Kidney epithelial cell (primary cell): Measurements from ENCODE around the gene PLEKHG5. TPM values are rescaled to one million over a fixed set of nuclear protein-coding genes. Genes with fewer than 3 reads are reported as not detected.

Experiments used
- DNase-seq: peaks from one replicate; pipeline ENCODE4 v3.0.0-alpha.2; 2010; ENCODE audit warnings: low read depth
- H3K27me3 ChIP-seq: 2 replicates; pipeline ENCODE4 v1.6.0; 2011; ENCODE audit warnings: low read length; ENCODE audit not compliant: control insufficient read depth, insufficient read depth
- H3K36me3 ChIP-seq: 2 replicates; pipeline ENCODE4 v1.5.1; 2011; ENCODE audit warnings: low read length; ENCODE audit not compliant: control insufficient read depth, insufficient read depth
- H3K4me3 ChIP-seq: 2 replicates; pipeline ENCODE4 v1.5.1; 2011; ENCODE audit warnings: low read depth, mild to moderate bottlenecking, control low read depth, low read length
- total RNA-seq: library from RNA; depleted of rRNA; stranded (reverse); fragments of >200 nt; gene quantifications from 2 replicates; pipeline ENCODE4 v1.2.3, GENCODE V29; 2015
- TF ChIP-seq, protein P1 (sequence below): IDR thresholded peaks from 2 replicates; pipeline ENCODE4 v1.5.1; 2011; ENCODE audit warnings: mild to moderate bottlenecking, moderate library complexity, low read length, control low read depth, inconsistent platforms; ENCODE audit not compliant: insufficient read depth, poor library complexity, severe bottlenecking

The PLEKHG5 gene
- total RNA-seq, 1 donor from 2014 or later: 26.4 TPM

DNA sequence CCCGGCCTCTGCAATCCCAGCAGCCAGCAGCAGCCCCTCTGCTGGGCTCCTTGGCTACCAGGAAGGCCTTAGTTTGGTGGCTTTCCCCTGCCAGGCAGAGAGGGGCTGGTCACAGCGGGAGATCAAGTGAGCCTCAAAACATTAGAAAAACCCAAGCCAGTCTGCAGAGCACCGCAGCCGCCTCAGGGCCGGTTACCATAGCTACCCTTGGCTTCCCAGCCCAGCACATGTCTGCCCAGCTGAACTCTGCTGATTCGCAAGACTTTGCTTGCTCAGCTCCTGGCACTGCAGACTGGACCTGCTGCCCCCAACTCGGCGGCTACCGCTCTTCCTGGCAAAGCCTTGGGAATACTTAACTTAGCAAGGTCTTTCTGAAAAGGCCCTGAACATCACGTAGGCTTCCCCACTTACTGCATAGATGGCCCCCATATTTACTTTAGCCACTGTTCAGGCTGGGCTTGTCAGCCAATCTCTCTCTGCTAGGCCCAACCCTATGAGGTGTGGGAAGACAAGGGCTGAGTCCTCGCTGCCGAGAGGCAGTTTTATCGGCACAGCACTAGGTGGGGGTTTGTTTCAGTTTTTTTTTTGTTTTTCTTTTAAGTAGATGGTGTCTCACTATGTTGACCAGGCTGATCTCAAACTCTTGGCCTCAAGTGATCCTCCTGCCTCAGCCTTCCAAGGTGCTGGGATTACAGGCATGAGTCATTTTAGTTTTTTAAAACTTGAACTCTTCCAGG is 28.6 kb upstream of the PLEKHG5 start:
- DNase-seq: peak; percentile 63
- Histone ChIP-seq H3K27me3 (no peaks in the 10 kb centered on the region), H3K4me3 (no peak overlapping the region), H3K36me3 (no peaks in the 10 kb centered on the region)
- TF ChIP-seq, protein P1, sequence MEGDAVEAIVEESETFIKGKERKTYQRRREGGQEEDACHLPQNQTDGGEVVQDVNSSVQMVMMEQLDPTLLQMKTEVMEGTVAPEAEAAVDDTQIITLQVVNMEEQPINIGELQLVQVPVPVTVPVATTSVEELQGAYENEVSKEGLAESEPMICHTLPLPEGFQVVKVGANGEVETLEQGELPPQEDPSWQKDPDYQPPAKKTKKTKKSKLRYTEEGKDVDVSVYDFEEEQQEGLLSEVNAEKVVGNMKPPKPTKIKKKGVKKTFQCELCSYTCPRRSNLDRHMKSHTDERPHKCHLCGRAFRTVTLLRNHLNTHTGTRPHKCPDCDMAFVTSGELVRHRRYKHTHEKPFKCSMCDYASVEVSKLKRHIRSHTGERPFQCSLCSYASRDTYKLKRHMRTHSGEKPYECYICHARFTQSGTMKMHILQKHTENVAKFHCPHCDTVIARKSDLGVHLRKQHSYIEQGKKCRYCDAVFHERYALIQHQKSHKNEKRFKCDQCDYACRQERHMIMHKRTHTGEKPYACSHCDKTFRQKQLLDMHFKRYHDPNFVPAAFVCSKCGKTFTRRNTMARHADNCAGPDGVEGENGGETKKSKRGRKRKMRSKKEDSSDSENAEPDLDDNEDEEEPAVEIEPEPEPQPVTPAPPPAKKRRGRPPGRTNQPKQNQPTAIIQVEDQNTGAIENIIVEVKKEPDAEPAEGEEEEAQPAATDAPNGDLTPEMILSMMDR: no peak

DNA sequence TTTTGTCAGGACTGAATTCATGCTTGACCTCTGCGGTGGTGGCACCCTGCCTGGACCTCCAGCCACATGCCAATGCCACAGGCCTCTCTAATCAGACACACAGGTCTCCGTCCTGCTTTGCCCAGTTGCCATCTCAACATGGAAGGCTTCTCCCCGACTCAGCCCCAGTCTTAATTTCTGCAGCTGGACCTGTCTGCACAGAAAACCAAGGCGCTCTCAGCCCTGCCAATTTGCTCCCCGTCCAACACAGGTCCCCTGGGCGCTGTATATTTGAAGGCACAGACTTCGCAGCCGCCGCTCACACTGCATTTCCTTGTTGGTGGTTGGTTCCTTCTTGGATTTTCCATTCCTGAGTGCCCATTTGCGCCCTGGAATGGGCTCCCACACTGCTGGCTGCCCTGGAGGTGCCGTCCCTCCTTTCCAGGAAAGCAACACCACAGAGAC is 28.0 kb upstream of the PLEKHG5 start:
- TF ChIP-seq, protein P1: no peak
- DNase-seq: no peak

DNA sequence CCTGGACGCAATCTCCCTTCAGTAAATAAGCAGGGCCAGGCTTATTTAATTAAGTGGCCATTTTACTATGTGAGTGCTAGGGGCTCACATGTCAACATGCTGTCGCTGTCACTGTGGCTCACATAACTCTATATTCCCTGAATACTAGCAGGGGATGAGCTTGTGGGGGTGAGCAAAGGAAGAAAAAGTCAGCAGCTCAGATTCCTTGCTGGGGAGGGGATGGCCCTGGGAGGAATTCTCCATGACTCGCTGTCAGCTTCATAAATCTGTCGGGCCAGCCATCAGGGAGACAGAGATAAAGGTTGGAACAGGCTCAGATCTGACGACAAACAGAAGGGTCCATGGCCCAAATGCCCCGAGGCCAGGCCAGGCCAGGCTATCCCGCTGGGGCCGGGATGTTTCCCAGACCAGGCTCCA is 26.0 kb upstream of the PLEKHG5 start:
- Histone ChIP-seq H3K27me3 (no peaks in the 10 kb centered on the region), H3K4me3 (no peak overlapping the region), H3K36me3 (no peaks in the 10 kb centered on the region)
- DNase-seq: no peak
- TF ChIP-seq, protein P1: no peak

More for the DNA sequence above, 28.0 kb upstream of the PLEKHG5 start:
- Histone ChIP-seq H3K27me3 (no peaks in the 10 kb centered on the region), H3K4me3 (no peak overlapping the region), H3K36me3 (no peaks in the 10 kb centered on the region)

DNA sequence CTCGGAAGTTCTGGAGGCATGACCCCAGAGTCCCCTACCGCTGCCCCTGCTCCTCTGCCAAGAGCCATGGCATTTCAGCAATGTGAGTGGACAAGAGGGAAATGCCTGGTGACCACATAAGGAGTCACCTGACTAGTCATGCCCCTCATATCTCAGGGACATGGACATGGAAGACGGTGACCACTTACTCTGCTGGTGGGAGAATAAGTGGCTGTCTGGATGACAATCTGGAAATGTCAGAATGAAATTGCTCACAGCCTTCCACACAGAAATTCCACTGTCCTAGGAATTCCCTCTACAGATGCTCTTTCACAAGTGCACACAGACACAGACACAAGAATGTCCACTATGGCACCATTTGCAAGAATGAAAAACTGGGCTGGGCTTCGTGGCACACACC is 24.3 kb upstream of the PLEKHG5 start:
- no peak overlapping the region for H3K4me3 ChIP-seq
- DNase-seq: no peak
- H3K27me3 ChIP-seq: no peaks in the 10 kb centered on the region
- no peaks in the 10 kb centered on the region for H3K36me3 ChIP-seq
- TF ChIP-seq, protein P1: no peak

DNA sequence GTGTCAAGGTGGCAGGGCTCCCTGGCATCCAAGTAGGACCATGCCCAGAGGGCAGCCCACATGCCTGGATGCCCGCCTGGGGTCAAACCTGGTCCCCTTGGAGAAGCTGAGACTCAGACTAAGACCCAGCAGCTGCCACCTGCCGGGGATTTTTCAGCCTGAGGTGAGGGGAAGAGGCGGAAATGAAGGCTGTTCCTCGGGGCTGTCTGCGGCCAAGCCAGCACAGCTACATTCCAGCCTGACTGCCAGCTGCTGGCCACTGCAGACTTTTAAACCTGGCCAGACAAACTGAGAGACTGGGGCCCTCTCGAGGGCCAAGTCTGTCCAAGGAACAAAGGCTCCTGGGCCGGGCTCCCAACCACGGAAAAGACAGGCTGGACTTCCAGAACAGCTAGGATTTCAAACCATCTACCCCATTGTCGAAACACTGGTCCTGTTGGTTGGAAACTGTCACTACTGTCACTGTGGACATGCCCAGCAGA is 21.9 kb upstream of the PLEKHG5 start:
- Histone ChIP-seq H3K27me3 (peaks cover 4% of the 10 kb centered on the region), H3K36me3 (no peaks in the 10 kb centered on the region), H3K4me3 (no peak overlapping the region)
- no peak for DNase-seq
- TF ChIP-seq, protein P1: no peak

DNA sequence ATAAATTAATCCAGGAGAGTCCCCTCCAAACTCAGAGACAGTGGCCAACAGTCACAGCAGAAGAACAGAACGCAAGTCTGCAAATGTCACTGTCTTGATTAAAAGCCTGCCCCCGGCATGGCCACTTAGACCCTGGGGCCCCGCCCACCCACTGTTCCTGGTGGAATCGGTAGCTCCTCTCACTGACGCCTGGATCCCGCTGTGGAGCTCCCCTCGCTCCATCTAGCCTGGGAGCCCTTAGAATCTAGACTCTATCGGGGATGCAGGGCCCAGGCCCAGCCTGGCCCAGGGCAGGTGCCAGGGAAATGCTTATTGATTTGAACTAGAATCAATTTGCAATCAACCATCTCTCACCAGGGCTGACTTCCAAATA is 21.4 kb upstream of the PLEKHG5 start:
- DNase-seq: no peak
- Histone ChIP-seq H3K36me3 (no peaks in the 10 kb centered on the region), H3K27me3 (peaks cover 4% of the 10 kb centered on the region), H3K4me3 (no peak overlapping the region)
- TF ChIP-seq, protein P1: no peak
